ENCODE data around the gene NPIPB6. TPM values are rescaled to one million over a fixed set of nuclear protein-coding genes. Genes with fewer than 3 reads are reported as not detected.

Gene NPIPB6
- total RNA-seq, 1 donor from 2014 or later = 6.8 TPM

GRCh38 chr16:28295276-28295675 lies 68.0 kb downstream of the NPIPB6 start:
- peaks cover 12% of the 10 kb centered on the region for H3K4me1 Mint-ChIP-seq
- POLR2A ChIA-PET = no interaction called here
- intact Hi-C loops (cut with micrococcal nuclease) = no loop called here
- no peak overlapping the region for H3K4me3 Mint-ChIP-seq
- peaks cover 11% of the 10 kb centered on the region for H3K27me3 Mint-ChIP-seq
- TF ChIP-seq, protein P1, sequence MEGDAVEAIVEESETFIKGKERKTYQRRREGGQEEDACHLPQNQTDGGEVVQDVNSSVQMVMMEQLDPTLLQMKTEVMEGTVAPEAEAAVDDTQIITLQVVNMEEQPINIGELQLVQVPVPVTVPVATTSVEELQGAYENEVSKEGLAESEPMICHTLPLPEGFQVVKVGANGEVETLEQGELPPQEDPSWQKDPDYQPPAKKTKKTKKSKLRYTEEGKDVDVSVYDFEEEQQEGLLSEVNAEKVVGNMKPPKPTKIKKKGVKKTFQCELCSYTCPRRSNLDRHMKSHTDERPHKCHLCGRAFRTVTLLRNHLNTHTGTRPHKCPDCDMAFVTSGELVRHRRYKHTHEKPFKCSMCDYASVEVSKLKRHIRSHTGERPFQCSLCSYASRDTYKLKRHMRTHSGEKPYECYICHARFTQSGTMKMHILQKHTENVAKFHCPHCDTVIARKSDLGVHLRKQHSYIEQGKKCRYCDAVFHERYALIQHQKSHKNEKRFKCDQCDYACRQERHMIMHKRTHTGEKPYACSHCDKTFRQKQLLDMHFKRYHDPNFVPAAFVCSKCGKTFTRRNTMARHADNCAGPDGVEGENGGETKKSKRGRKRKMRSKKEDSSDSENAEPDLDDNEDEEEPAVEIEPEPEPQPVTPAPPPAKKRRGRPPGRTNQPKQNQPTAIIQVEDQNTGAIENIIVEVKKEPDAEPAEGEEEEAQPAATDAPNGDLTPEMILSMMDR (IDR thresholded peaks at IDR 0.05) = no peak
- DNase-seq (no peak), ATAC-seq (ENCODE audit: low read depth) (no peak)
- CTCF ChIA-PET = no interaction called here
- no peak overlapping the region for H3K27ac Mint-ChIP-seq
- no peaks in the 10 kb centered on the region for H3K36me3 Mint-ChIP-seq (ENCODE audit: low read depth)
- no peaks in the 10 kb centered on the region for H3K9me3 Mint-ChIP-seq

DNA sequence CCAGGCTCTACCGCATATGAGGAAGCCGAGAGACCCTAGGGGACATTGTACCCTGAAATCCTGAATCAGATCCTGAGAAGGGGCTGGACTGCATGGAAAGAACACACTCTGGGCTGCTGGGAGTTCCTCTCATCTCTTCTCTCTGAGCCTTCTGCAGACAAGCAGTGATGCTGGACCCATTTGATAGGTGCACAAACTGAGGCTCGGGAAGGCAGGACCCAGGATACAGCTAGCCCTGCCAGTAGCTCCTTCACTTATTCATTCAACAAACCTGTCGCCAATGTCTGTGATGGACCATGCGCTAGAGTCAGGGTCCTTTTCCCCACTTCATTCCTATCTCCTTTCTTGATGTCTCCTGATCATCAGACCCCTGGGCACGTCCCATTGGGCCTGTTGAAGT lies 69.1 kb downstream of the NPIPB6 start:
- Mint-ChIP-seq H3K9me3 (no peaks in the 10 kb centered on the region), H3K4me1 (peaks cover 12% of the 10 kb centered on the region), H3K27me3 (peaks cover 11% of the 10 kb centered on the region), H3K27ac (no peak overlapping the region), H3K4me3 (peak overlapping the region; percentile 11), H3K36me3 (ENCODE audit: low read depth) (no peaks in the 10 kb centered on the region)
- TF ChIP-seq, protein P1 (IDR thresholded peaks at IDR 0.05) = no peak
- intact Hi-C loops (cut with micrococcal nuclease) = no loop called here
- ATAC-seq (ENCODE audit: low read depth) (no peak), DNase-seq (no peak)
- POLR2A ChIA-PET = no interaction called here
- CTCF ChIA-PET = no interaction called here

DNA sequence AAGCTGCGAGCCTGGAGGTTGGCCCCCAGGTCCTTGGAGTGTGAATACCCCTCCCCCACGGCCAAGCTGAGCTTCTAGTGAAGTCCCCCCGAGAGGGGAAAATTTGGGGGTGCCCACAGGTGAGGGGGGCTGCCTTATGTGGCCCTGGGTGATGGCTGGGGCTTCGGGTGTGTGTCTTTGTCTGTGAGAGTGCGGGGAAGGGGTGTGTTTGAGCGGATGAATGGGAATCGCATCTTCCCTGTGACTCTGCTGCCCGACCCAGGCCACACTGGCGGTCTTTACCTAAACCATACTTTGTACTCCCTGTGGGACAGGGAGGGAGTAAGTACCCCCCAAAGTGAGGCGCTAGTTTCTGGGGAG lies 69.7 kb downstream of the NPIPB6 start:
- Mint-ChIP-seq H3K27ac (no peak overlapping the region), H3K4me1 (peaks cover 12% of the 10 kb centered on the region), H3K4me3 (no peak overlapping the region), H3K9me3 (no peaks in the 10 kb centered on the region), H3K27me3 (peaks cover 11% of the 10 kb centered on the region), H3K36me3 (ENCODE audit: low read depth) (no peaks in the 10 kb centered on the region)
- CTCF ChIA-PET = interaction anchor here (1.1 to 1.6 kb wide), 2 partner anchors 23 to 27 kb away, joined by 4 to 5 read pairs; no protein-coding TSS in a partner anchor
- POLR2A ChIA-PET = interaction anchor here (1.1 to 1.5 kb wide), 2 partner anchors 8 to 16 kb away, joined by 3 read pairs; no protein-coding TSS in a partner anchor
- intact Hi-C loops (cut with micrococcal nuclease) = no loop called here
- DNase-seq (no peak), ATAC-seq (ENCODE audit: low read depth) (no peak)
- TF ChIP-seq, protein P1 (IDR thresholded peaks at IDR 0.05) = no peak

GRCh38 chr16:28292731-28293600 lies 70.3 kb downstream of the NPIPB6 start:
- intact Hi-C loops (cut with micrococcal nuclease) = no loop called here

More at GRCh38 chr16:28292731-28293600, 70.3 kb downstream of the NPIPB6 start:
- peak; percentile 24 for DNase-seq
- peak overlapping the region; percentile 79 for H3K4me3 Mint-ChIP-seq
- H3K27me3 Mint-ChIP-seq = peaks cover 11% of the 10 kb centered on the region
- no peak for ATAC-seq (ENCODE audit: low read depth)
- no peaks in the 10 kb centered on the region for H3K36me3 Mint-ChIP-seq (ENCODE audit: low read depth)
- peak overlapping the region; percentile 53 for H3K27ac Mint-ChIP-seq
- no peaks in the 10 kb centered on the region for H3K9me3 Mint-ChIP-seq
- CTCF ChIA-PET = interaction anchor here (1.1 to 1.6 kb wide), 2 partner anchors 24 to 28 kb away, joined by 4 to 5 read pairs; no protein-coding TSS in a partner anchor
- peaks cover 12% of the 10 kb centered on the region for H3K4me1 Mint-ChIP-seq
- TF ChIP-seq, protein P1 (IDR thresholded peaks at IDR 0.05) = no peak
- POLR2A ChIA-PET = interaction anchor here (0.6 to 1.5 kb wide), 5 partner anchors 9 to 997 kb away, joined by 3 to 7 read pairs (median 4); partner anchors contain the start of gene CLN3

Other genes with a start within 250 kb of the NPIPB6 start
- gene XPO6, start 151.5 kb downstream of the NPIPB6 start, total RNA-seq = 212 and 236 TPM in 2 replicates
- 0.39 and 0.58 TPM in 2 replicates for gene SBK1, start 71.0 kb downstream of the NPIPB6 start, total RNA-seq
- 98.8 and 99.8 TPM in 2 replicates for gene EIF3CL, start 40.3 kb upstream of the NPIPB6 start, total RNA-seq
- gene NPIPB7, start 108.8 kb upstream of the NPIPB6 start, total RNA-seq = 0.34 TPM in 1 of 2 replicates, not detected in the other
- gene CLN3, start 128.6 kb upstream of the NPIPB6 start, total RNA-seq = 27.9 and 32.0 TPM in 2 replicates
- 2.9 and 3.2 TPM in 2 replicates for gene APOBR, start 131.1 kb upstream of the NPIPB6 start, total RNA-seq
- gene IL27, start 143.3 kb upstream of the NPIPB6 start, total RNA-seq = not detected in 2 replicates
- gene NUPR1, start 175.5 kb upstream of the NPIPB6 start, total RNA-seq = not detected in 2 replicates
- gene SGF29, start 190.4 kb upstream of the NPIPB6 start, total RNA-seq = 34.1 and 40.3 TPM in 2 replicates
- gene SULT1A2, start 233.5 kb upstream of the NPIPB6 start, total RNA-seq = 0.24 TPM in 1 of 2 replicates, not detected in the other
- gene SULT1A1, start 246.5 kb upstream of the NPIPB6 start, total RNA-seq = 2.1 and 3.3 TPM in 2 replicates